HK-2 (cell line): ENCODE measurements around the gene ADAMTSL2.

ENCODE experiments used
- DNase-seq: peaks from one replicate; pipeline ENCODE4 v3.0.0-alpha.2; 2018; ENCODE audit not compliant: unreplicated experiment

ADAMTSL2 gene

DNA sequence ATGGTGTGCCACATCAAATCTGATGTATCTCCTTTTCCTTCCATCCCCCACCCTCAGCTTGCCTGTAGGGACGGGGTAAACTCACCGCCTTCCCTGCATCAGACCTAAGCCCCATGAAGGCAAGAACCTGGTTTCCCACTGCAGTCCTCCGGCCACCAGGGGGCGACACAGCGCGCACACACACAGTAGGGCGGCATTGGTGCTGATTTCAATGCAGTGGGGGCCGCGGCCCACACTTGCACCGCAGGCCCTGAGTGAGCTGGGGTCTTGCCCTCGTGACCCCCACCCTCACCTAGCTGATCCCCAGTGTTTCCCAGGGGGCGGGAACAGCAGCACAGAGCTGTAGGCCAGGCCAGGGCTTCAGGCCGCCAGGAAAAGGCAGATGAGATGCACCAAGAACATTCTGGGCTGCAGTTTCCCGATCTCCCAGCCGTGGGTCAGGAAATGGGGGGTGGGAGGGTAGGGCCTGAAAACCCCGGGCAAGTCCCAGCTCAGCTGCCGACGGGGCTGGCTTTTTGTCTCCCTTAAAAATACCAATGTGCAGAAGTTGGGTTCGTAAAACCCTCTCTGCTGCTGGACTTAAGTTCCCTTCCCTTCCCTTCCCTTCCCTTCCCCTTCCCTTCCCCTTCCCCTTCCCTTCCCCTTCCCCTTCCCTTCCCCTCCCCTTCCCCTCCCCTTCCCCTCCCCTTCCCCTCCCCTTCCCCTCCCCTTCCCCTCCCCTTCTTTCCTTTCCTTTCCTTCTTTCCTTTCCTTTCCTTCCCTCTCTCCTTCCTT, 55.1 kb downstream of the ADAMTSL2 start:
- DNase-seq = no peak

GRCh38 chr9:133590231-133590855, 55.8 kb downstream of the ADAMTSL2 start:
- DNase-seq = no peak

GRCh38 chr9:133591116-133591910, 56.8 kb downstream of the ADAMTSL2 start:
- DNase-seq = no peak

DNA sequence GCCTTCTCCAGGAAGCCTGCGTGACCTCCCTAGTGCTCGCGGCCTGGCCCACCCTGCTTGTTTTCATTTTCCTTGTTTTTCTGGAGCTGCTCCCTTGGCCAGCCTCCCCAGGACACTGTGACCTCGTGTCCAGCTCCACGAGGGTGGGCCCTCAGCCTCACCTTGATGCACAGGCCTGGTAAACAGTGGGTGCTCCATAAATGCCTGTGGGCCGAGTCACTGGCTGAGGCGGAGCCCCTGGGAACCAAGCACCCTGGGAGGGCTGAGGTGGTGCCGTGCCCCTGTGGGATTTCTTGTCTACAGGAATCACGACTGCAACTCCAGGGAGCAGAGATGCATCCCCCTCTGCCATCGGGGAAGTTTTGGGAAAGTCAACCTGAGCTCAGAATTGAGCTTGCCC, 57.5 kb downstream of the ADAMTSL2 start:
- DNase-seq = no peak

DNA sequence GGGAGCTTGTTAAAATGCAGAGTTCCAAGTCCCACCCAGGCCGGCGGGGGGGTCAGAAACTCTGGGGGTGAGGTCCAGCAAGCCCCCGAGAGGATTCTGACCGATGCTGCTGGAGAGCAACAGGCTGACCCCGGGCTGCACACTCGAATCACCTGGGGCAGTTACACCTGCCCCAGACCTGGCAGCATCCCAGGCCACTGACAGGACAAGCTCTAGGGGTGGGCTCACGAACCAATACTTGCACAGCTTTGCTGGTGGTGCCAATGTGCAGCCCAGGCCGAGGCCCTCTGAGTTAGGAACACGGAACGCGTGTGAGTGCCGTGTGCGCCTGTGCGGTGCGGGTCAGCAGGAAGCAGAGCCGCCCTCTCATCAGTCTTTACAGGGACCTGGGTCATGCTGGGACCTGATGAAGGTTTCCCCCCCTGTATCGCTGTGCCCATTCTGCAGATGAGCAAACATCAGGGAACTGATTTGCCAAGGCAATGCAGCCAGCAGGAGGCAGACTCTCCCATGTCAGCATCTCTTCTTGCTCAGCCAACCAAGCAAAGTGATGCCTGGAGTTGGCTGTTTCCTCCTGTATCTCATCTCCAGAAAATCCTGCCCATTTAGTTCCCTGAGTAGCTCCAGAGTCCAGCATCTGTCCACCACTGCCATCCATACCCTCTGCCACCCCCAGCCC, 58.4 kb downstream of the ADAMTSL2 start:
- no peak for DNase-seq

DNA sequence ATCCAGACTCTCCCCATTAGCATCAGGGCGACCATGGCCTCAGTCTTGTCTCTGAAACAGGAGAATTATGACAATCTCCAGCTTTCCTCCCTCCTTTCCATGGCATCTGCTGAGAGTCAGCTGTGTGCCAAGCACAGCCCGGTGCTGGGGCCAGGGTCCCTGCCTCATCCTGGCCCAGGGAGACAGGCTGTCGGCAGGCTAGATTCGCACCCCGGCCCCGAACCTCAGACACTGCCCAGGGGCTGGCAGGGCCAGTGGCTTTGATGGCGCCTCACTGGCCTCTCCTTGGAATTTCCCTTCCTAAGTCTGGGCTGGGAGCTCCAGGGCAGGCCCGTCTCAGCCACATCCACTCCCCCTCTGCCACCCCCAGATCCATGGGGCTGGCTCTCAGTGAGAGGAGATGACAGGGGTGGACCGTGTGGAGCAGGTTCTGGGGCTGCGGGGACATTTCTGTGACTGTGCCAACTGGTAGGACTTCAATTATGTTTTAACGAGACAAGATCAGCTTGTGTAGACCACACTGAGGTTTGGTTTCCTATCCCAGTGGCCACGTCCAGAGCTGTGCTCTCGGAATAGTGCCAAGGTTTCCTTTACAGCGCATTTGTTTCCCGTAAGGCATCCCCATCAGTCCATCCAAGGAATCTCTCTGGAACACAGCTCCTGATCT, 59.2 kb downstream of the ADAMTSL2 start:
- DNase-seq = no peak

- no peak for DNase-seq
Measured at GRCh38 chr9:133594310-133594709, 59.8 kb downstream of the ADAMTSL2 start.

DNA sequence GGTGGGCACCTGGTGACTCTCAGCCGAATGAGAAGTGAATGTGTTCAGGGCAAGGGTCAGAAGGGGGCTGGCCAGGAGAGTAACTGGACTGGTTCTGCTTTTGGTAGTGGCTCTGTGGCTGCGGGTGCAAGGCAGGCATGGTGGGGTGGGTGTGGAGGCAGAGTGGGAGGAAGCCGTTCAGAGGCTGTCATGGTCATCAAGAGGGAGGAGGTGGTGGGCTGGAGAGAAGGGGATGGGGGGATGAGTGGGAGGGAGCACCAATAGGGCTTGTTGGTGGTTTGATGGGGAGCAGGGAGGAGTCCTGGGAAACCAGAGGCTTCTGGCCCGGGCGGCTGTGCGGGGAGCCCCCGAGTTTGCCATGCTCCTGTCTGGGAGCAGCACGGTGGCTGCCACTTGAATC, 61.4 kb downstream of the ADAMTSL2 start:
- no peak for DNase-seq

DNA sequence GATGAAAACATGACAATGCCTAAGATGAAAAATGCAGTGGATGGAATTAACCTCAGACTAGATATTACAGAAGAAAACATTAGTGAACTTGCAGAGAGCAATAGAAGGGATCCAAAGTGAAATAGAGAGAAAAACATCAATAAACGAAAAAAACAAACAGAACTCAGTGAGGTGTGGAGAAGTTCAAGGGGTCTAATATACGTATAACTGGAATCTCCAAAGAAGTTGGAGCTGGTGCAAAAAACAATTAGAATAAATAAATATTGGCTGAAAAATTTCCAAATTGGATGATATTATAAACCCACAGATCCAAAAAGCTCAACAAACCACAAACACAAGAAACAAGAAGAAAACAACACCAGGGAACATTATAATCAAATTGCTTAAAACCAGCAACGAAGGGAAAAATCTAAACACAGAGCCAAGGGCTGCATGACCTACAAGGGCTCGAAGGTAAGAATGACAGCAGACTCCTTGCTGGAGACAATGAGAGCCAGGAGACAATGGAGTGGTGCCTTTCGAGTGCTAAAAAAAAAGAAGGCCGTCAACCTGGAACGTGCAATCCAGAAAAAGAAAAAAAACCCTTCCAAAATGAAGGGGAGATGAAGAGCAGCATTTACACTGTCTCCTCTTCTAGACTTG, 62.9 kb downstream of the ADAMTSL2 start:
- no peak for DNase-seq

GRCh38 chr9:133598978-133599377, 64.5 kb downstream of the ADAMTSL2 start:
- no peak for DNase-seq

DNA sequence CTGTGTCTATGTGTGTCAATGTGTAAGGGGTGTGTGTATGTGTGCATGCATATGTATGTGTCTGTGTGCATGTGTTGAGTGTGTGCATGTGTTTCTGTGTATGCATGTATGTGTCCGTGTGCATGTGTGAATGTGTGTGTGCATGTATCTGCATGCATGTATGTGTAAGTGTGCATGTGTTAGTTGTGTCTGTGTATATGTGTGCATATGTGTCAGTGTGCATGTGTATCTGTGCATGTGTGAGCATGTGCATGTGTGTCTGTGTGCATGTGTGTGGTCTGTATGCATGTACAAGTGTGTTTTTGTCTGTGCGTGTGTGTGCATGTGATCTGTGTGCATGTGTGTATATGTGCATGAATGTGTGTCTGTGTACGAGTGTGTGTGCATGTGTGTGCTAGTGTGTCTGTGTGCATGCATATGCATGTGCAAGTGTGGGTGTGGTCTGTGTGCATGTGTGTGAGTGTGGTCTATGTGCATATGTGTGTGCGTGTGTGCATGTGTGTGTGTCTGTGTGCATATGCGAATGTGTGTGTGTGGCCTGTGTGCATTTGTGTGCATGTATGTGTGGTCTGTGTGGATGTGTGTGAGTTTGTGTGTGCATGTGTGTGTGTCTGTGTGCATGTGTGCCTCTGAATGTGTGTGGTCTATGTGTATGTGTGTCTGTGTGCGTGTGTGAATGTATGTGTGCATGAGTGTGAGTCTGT, 65.1 kb downstream of the ADAMTSL2 start:
- no peak for DNase-seq

DNA sequence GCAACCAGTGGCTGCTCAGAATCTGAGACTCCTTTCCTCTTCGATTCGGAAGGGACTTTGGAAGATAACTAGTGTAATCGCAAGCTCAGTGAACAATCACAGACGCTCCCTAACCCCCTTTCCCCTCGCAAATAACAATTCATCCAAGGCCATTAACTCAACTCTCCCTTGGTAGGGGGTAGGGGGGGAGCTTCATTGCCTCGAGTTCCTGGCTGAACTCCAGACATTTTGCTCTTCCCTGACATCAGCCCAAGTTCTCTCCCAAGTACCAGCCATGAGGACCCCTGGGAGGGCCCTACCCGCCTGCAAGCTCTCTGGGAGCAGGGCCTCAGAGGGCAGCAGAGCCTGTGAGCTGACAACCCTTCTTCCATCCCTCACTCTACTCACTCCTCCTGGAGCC, 66.2 kb downstream of the ADAMTSL2 start:
- DNase-seq = no peak

DNA sequence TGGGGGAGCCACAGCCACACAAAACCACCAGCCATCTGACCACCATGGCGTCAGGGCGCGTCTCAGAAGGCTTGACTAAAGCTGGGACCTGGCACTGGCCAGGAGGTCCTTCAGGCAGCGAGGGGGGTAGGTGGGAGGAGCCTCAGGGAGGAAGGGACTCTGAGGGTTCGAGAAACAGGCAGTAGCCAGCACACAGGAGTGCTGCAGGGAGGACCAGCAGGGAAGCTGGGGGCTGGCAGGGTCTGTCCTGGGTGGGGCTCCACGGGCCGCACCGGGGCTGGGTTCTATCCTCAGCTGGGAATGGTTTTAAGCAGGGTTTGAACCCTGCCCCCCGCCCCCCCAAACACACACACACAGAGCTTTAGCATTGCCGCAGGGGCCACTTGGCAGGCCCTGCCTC, 67.2 kb downstream of the ADAMTSL2 start:
- DNase-seq = no peak

DNA sequence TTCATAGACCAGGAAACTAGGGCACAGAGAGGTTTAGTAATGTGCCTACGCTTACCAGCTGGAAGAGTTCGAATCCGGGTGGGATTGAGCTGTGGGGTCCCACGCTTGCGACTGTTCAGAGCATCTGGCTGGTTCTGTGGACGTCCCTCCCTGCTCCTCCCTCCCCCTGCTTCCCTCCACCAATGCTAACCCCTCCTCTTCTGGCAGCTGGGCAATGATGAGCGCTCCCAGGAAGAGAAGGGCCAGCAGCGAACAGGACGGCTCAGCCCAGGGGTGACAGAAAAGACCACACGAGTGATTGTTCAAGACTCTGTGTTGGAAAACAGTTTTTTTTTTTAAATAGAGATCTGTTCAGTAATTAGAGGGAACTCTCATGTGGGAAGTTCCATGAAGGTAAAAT, 67.8 kb downstream of the ADAMTSL2 start:
- no peak for DNase-seq

DNA sequence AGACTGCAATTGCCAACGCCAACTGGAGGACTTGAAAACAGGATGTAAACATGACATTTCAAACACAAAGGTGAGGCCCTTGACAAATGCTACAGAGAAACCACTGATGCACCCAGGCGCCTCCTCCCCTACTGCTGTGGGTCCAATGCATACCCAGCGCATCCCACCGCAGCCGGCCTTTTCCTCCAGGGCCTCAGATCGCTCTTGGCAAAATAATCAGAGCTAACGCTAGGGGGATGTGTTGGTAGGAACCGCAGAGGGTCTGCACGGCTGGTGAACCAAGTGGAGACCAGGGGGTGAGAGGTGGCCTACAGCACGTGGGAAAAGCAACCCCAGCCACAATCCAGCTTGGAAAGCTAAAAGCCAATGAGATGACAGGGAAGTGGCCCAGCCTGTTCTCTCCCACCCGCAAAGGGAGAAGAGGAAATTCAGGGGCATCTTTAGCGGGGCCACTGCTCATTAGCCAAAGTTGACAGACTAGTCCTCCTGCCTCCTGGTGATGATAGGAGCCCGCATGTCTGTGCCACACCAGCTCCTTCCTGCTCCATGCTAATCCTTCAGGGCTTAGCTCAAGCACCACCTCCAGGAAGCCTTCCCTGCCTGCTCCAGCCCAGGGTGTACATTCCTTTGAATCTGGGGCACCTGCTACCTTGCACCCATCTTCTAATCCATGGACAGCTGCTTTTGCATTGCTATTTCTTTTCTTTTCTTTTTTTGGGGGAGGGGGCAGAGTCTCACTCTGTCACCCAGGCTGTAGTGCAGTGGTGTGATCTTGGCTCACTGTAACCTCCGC, 68.8 kb downstream of the ADAMTSL2 start:
- no peak for DNase-seq

DNA sequence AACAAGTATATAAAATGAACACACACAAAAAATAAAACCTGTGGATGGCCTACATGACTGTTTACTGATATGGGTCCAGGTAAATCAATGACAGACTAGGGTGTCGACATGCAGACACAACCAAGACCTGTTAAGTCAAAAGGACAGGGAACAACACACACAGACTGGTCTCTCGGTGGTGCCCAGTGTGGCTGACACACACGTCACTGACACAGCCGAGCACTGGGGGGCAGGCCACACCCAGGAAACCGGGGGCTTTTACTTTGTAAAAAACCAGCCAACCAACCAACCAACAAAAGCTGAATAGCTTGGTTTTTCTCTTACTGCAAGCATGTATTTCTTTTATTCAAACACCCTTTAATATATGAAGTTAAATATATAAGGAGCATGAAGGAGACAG, 69.7 kb downstream of the ADAMTSL2 start:
- peak; percentile 10 for DNase-seq

GRCh38 chr9:133604856-133605255, 70.4 kb downstream of the ADAMTSL2 start:
- no peak for DNase-seq

GRCh38 chr9:133605446-133605845, 70.9 kb downstream of the ADAMTSL2 start:
- no peak for DNase-seq

DNA sequence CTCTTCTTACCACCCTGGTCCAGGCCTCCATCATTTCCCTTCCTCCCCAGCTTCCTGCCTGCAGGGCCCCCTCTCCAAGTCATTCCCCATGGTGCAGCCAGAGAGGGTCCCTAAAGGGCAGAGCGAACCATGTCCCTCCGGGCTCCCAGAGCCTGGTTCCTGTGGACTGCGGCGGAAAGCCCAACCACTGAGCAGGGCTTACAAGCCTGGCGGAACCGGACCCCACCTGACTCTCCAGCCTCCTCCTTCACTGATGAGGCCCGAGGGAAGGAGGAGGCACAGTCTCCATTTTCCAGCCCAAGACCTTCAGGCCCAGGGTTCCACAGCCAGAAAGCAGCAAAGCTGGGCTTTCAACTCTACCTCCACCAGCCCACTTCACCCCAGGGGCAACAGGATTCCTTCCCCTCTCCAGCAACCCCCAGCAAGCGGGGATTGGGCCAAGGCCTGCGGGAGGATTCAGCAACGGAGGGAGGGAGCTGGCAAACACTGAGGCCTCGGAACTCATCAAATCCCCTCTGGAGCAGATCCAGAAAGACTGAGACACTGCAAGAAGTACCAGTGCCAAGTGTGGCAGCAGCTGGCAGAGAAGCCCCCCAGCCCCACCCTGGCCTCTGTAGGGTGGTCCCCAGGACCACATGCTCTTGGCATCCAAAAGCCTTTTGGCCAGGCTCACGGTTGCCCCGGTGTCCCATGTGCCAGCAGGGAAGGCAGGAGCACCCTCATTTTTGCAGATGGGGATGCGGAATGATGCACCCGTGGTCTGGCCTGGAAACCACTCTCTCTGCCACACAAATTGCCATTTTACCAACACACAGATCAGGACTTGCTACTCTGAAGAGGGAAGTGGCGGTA, 71.6 kb downstream of the ADAMTSL2 start:
- DNase-seq = no peak
